HCT116 (cell line): ENCODE results near the gene SEMA7A. TPM values are rescaled to one million over a fixed set of nuclear protein-coding genes. Genes with fewer than 3 reads are reported as not detected.
"Not testable (repeated sequence)": the region's sequence is repeated elsewhere in the genome, so short reads cannot be mapped to it uniquely, and the experiment has no call there.

Experiments
- ATAC-seq: fragments of 200-7000 bp; cut with Tn5 transposase; 2 replicates; pipeline ENCODE4 v1.9.1; 2020; ENCODE audit warnings: mild to moderate bottlenecking, moderate library complexity
- BruUV-seq: library from RNA; stranded (reverse); fragments of 400-500 nt; replicated peaks from 2 replicates; lab custom pipeline; 2021; lab: Mats Ljungman, UMichigan
- CTCF ChIA-PET: fragments of 300-600 bp; sonication (Branson Sonifier 250); formaldehyde crosslinking; loops from one replicate; lab custom pipeline; 2021; ENCODE audit warnings: antibody characterized with exemption; lab: Charles Lee
- POLR2A ChIA-PET: fragments of 300-600, 350-600 bp; sonication (Branson Sonifier 250); formaldehyde crosslinking; loops from one replicate; lab custom pipeline; 2021; ENCODE audit warnings: antibody characterized with exemption; lab: Charles Lee
- RAD21 ChIA-PET, 2 experiments: fragments of 300-600 bp; sonication (Branson Sonifier 250); formaldehyde crosslinking; loops; one replicate each; lab custom pipeline; 2023; ENCODE audit warnings: low total read pairs in 2 of 2; ENCODE audit not compliant: uncharacterized antibody in 2 of 2, unreplicated experiment in 2 of 2, low non-redundant PET in 1 of 2; lab: Charles Lee
- DNase-seq: peaks from one replicate; pipeline ENCODE4 v3.0.0-alpha.2; 2010; ENCODE audit warnings: low read depth, low spot score
- H2AFZ ChIP-seq: fragments of 200-600 bp; shearing (Covaris generic), sonication (generic); 2 replicates; pipeline ENCODE4 v1.6.1; 2017; ENCODE audit warnings: low read depth, mixed run types, mixed read lengths, antibody characterized with exemption, low read length; ENCODE audit not compliant: poor library complexity, severe bottlenecking
- H3K27ac ChIP-seq: 2 replicates; pipeline ENCODE4 v1.5.1; 2012; ENCODE audit warnings: low read depth, low read length
- H3K27me3 ChIP-seq: fragments of 200-600 bp; sonication (generic); 2 replicates; pipeline ENCODE4 v1.6.1; 2016; ENCODE audit warnings: mixed run types, low read length, mixed read lengths; ENCODE audit not compliant: insufficient read depth
- H3K36me3 ChIP-seq, 2 experiments: fragments of 200-500 bp in 1 of 2; fragments of 200-600 bp in 1 of 2; sonication (Bioruptor generic) in 1 of 2; sonication (generic) in 1 of 2; 2 replicates each; pipeline versions ENCODE4 v1.5.1 to v1.6.1; 2014 to 2016; ENCODE audit warnings: low read length in 2 of 2, inconsistent platforms in 1 of 2, mixed read lengths in 1 of 2, mixed run types in 1 of 2; ENCODE audit not compliant: insufficient read depth in 2 of 2, control insufficient read depth in 1 of 2
- H3K4me1 ChIP-seq, 2 experiments: fragments of 200-600 bp in 1 of 2; sonication (generic) in 1 of 2; 2 replicates each; pipeline versions ENCODE4 v1.5.1 to v1.6.1; 2012 to 2017; ENCODE audit warnings: low read length in 2 of 2, inconsistent platforms in 1 of 2, mild to moderate bottlenecking in 1 of 2, mixed read lengths in 1 of 2, mixed run types in 1 of 2, moderate library complexity in 1 of 2; ENCODE audit not compliant: insufficient read depth in 2 of 2, control insufficient read depth in 1 of 2
- H3K4me2 ChIP-seq: fragments of 200-600 bp; sonication (generic); 2 replicates; pipeline ENCODE4 v1.6.1; 2017; ENCODE audit warnings: mixed run types, low read length, mixed read lengths
- H3K4me3 ChIP-seq, 2 experiments: fragments of 200-600 bp in 1 of 2; sonication (generic) in 1 of 2; replicated peaks in 1 of 2; 2 replicates each; pipeline ENCODE4 v1.5.1; 2011 to 2016; ENCODE audit warnings: low read length in 2 of 2, control low read depth in 1 of 2, low read depth in 1 of 2, mild to moderate bottlenecking in 1 of 2, mixed read lengths in 1 of 2, mixed run types in 1 of 2
- H3K79me2 ChIP-seq: fragments of 200-600 bp; sonication (generic); 2 replicates; pipeline ENCODE4 v1.6.1; 2017; ENCODE audit warnings: mild to moderate bottlenecking, mixed run types, low read length, moderate library complexity, mixed read lengths; ENCODE audit not compliant: insufficient read depth
- H3K9ac ChIP-seq: fragments of 200-600 bp; sonication (generic); 2 replicates; pipeline ENCODE4 v1.6.1; 2016; ENCODE audit warnings: low read length, mixed read lengths
- H3K9me2 ChIP-seq: fragments of 200-600 bp; sonication (generic), shearing (Covaris generic); 2 replicates; pipeline ENCODE4 v1.6.1; 2017; ENCODE audit warnings: mixed run types, mild to moderate bottlenecking, moderate library complexity; ENCODE audit not compliant: insufficient read depth
- H3K9me3 ChIP-seq, 2 experiments: fragments of 200-500 bp in 1 of 2; fragments of 200-600 bp in 1 of 2; sonication (Bioruptor generic) in 1 of 2; sonication (generic) in 1 of 2; 2 replicates each; pipeline ENCODE4 v1.6.1; 2014 to 2017; ENCODE audit warnings: low read length in 2 of 2, mixed read lengths in 2 of 2, inconsistent platforms in 1 of 2, low read depth in 1 of 2, mild to moderate bottlenecking in 1 of 2, mixed run types in 1 of 2, moderate library complexity in 1 of 2; ENCODE audit not compliant: control insufficient read depth in 1 of 2, insufficient read depth in 1 of 2
- H4K20me1 ChIP-seq: fragments of 200-600 bp; sonication (generic), shearing (Covaris generic); 2 replicates; pipeline ENCODE4 v1.6.1; 2017; ENCODE audit warnings: mixed run types, mild to moderate bottlenecking, moderate library complexity; ENCODE audit not compliant: insufficient read depth
- CBX3 ChIP-seq: IDR thresholded peaks from 2 replicates; pipeline ENCODE4 v1.6.1; 2012; ENCODE audit warnings: low read depth
- ELF1 ChIP-seq: IDR thresholded peaks from 2 replicates; pipeline ENCODE4 v1.6.1; 2012; ENCODE audit warnings: low read depth, borderline replicate concordance
- EZH2 ChIP-seq: fragments of 200-600 bp; sonication (generic); IDR thresholded peaks from 2 replicates; pipeline ENCODE4 v1.6.1; 2017; ENCODE audit warnings: antibody characterized with exemption, mixed run types
- FOSL1 ChIP-seq: IDR thresholded peaks from 2 replicates; pipeline ENCODE4 v1.6.1; 2012; ENCODE audit warnings: low read depth
- JUND ChIP-seq: IDR thresholded peaks from 2 replicates; pipeline ENCODE4 v1.6.1; 2012
- POLR2AphosphoS5 ChIP-seq: IDR thresholded peaks from 2 replicates; pipeline ENCODE4 v1.6.1; 2011; ENCODE audit warnings: mild to moderate bottlenecking, low read depth, low read length, moderate library complexity
- SRF ChIP-seq: IDR thresholded peaks from 2 replicates; pipeline ENCODE4 v1.6.1; 2012; ENCODE audit warnings: low read depth
- ZFX ChIP-seq: fragments of 450-650 bp; IDR thresholded peaks from 2 replicates; pipeline ENCODE4 v1.6.1; 2017
- ZNF274 ChIP-seq: fragments of 200-500 bp; sonication (Bioruptor generic); IDR thresholded peaks from 2 replicates; pipeline ENCODE4 v1.6.1; 2014; ENCODE audit warnings: mild to moderate bottlenecking, low read depth, low read length, inconsistent platforms
- intact Hi-C: fragments of 100-400 bp; cut with micrococcal nuclease; formaldehyde crosslinking; loops from 2 replicates; pipeline ENCODE4 v1.10.0; 2022
- total RNA-seq: library from RNA; stranded (reverse); gene quantifications from one replicate; pipeline ENCODE4 v1.2.1, GENCODE V29; 2021; ENCODE audit not compliant: unreplicated experiment
- TF ChIP-seq, protein P1 (sequence below): IDR thresholded peaks from 2 replicates; pipeline ENCODE4 v1.6.1; 2011; ENCODE audit warnings: mild to moderate bottlenecking, low read length, moderate library complexity; ENCODE audit not compliant: insufficient replicate concordance; ENCODE audit errors: extremely low read depth
- TF ChIP-seq, protein P2 (sequence below): IDR thresholded peaks from 2 replicates; pipeline ENCODE4 v1.6.1; 2012; ENCODE audit warnings: low read depth

The SEMA7A gene
- total RNA-seq, 1 experiment from 2014 or later = 13.8 TPM

DNA sequence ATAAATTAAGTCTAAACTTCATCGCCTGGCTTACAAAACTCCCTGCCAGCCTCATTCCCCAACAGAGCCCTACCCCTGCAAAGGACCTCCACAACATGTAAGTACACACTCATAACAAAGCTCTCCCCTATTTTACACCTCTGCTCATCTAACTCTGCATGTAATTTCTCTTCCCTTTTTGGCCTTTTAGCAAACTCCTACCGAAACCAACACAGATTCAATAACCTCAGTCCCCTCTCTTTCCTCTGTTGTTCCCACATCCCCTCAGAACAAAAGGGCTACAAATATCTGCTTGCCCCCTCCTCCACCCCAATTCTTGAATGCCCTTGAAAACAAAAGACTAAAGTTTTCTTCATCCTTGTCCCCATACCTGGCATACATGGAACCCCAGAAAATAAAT lies 26.5 kb upstream of the SEMA7A start (continued):
- TF ChIP-seq, protein P1, sequence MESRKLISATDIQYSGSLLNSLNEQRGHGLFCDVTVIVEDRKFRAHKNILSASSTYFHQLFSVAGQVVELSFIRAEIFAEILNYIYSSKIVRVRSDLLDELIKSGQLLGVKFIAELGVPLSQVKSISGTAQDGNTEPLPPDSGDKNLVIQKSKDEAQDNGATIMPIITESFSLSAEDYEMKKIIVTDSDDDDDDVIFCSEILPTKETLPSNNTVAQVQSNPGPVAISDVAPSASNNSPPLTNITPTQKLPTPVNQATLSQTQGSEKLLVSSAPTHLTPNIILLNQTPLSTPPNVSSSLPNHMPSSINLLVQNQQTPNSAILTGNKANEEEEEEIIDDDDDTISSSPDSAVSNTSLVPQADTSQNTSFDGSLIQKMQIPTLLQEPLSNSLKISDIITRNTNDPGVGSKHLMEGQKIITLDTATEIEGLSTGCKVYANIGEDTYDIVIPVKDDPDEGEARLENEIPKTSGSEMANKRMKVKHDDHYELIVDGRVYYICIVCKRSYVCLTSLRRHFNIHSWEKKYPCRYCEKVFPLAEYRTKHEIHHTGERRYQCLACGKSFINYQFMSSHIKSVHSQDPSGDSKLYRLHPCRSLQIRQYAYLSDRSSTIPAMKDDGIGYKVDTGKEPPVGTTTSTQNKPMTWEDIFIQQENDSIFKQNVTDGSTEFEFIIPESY = no peak
- TF ChIP-seq CBX3 (no peak), EZH2 (no peak), ELF1 (no peak)

DNA sequence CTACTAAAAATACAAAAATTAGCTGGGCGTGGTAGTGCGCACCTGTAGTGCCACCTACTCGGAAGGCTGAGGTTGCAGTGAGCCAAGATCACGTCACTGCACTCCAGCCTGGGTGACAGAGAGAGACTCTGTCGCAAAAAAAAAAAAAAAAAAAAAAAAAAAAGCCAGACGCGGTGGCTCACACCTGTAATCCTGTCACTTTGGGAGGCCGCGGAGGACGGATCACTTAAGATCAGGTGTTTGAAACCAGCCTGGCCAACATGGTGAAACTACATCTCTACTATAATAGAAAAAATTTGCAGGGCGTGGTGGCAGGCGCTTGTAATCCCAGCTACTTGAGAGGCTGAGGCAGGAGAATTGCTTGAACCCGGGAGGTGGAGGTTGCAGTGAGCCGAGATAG lies 26.0 kb upstream of the SEMA7A start:
- Histone ChIP-seq H3K4me3 (peak overlapping the region; percentile 59 to 97; a peak in 3 of 4 replicates), H3K4me2 (peak overlapping the region; percentile 98), H3K9ac (peak overlapping the region; percentile 80; the same call in 1 of the 2 replicates), H3K4me1 (peaks cover 8 to 27% of the 10 kb centered on the region in 2 experiments)
- H3K36me3 ChIP-seq, ATAC-seq, H3K9me2 ChIP-seq, H4K20me1 ChIP-seq, H3K79me2 ChIP-seq, DNase-seq, H3K9me3 ChIP-seq, H2AFZ ChIP-seq, H3K27me3 ChIP-seq, RAD21 ChIA-PET, CTCF ChIA-PET, H3K27ac ChIP-seq, BruUV-seq: not testable (repeated sequence)
- POLR2A ChIA-PET = interaction anchor here (1.6 kb wide), 1 partner anchor 84 kb away, joined by 5 read pairs; no protein-coding TSS in a partner anchor
- intact Hi-C loops = loop anchor here (2.0 kb wide), 1 partner anchor 31 kb away; no protein-coding TSS in a partner anchor

DNA sequence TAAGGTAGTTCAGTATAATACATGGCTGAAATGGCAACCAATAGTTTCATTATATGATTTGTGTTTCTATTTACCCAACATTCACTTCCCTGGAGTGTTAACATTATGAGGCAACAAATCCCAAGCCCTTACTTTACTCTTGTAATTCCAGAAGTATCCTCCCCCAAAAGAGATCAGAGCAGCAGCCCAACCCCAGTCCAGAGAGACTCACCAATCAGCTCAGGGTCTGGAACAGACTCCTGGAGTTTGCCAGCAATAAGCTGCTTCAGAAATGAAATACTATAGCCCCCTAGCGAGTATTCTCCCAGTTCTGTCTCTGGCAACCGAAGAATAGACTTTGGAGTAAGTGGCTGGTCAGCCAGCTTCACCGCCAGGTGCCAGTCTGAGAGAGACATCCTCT lies 24.7 kb upstream of the SEMA7A start:
- Histone ChIP-seq H3K4me1 (peaks cover 8 to 27% of the 10 kb centered on the region in 2 experiments), H3K4me3 (no peak overlapping the region), H3K9me2 (no peaks in the 10 kb centered on the region), H3K27me3 (no peaks in the 10 kb centered on the region), H4K20me1 (no peaks in the 10 kb centered on the region; the same call in 1 of the 2 replicates), H3K27ac (no peak overlapping the region), H3K36me3 (peaks cover 0 to 9% of the 10 kb centered on the region in 2 experiments; a peak in 2 of 4 replicates), H3K9ac (no peak overlapping the region), H3K79me2 (peaks cover 9% of the 10 kb centered on the region; the same call in 1 of the 2 replicates), H2AFZ (no peak overlapping the region), H3K9me3 (no peaks in the 10 kb centered on the region), H3K4me2 (no peak overlapping the region)
- DNase-seq = no peak
- intact Hi-C loops = no loop called here
- ChIA-PET CTCF (no interaction called here), POLR2A (no interaction called here), RAD21 (no interaction called here)
- no TSS peak for BruUV-seq
- ATAC-seq = no peak
- TF ChIP-seq FOSL1 (no peak), ZFX (no peak), ZNF274 (no peak), POLR2AphosphoS5 (no peak), SRF (no peak), CBX3 (no peak), JUND (no peak)
- TF ChIP-seq, protein P2, sequence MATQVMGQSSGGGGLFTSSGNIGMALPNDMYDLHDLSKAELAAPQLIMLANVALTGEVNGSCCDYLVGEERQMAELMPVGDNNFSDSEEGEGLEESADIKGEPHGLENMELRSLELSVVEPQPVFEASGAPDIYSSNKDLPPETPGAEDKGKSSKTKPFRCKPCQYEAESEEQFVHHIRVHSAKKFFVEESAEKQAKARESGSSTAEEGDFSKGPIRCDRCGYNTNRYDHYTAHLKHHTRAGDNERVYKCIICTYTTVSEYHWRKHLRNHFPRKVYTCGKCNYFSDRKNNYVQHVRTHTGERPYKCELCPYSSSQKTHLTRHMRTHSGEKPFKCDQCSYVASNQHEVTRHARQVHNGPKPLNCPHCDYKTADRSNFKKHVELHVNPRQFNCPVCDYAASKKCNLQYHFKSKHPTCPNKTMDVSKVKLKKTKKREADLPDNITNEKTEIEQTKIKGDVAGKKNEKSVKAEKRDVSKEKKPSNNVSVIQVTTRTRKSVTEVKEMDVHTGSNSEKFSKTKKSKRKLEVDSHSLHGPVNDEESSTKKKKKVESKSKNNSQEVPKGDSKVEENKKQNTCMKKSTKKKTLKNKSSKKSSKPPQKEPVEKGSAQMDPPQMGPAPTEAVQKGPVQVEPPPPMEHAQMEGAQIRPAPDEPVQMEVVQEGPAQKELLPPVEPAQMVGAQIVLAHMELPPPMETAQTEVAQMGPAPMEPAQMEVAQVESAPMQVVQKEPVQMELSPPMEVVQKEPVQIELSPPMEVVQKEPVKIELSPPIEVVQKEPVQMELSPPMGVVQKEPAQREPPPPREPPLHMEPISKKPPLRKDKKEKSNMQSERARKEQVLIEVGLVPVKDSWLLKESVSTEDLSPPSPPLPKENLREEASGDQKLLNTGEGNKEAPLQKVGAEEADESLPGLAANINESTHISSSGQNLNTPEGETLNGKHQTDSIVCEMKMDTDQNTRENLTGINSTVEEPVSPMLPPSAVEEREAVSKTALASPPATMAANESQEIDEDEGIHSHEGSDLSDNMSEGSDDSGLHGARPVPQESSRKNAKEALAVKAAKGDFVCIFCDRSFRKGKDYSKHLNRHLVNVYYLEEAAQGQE = no peak
